ENCODE results near the gene EMC6. TPM values are rescaled to one million over a fixed set of nuclear protein-coding genes. Genes with fewer than 3 reads are reported as not detected.

Gene EMC6
- total and polyA plus RNA-seq, 2 of the 13 experiments (the other 11 are each of a cell fraction or from before 2014, with no cell fraction given): 45.1 to 47.7 TPM

- no peak for TF ChIP-seq ZNF691 (CRISPR knock-in tag; IDR thresholded peaks at IDR 0.05; ENCODE audit: borderline replicate concordance, low read depth)
- TF ChIP-seq ASH2L (IDR thresholded peaks at IDR 0.05; ENCODE audit: insufficient read length, low read depth, low read length): peak; percentile 20
- no peak for TF ChIP-seq KLF13 (CRISPR knock-in tag; IDR thresholded peaks at IDR 0.05)
- TF ChIP-seq ZNF253 (CRISPR knock-in tag; IDR thresholded peaks at IDR 0.05; ENCODE audit: borderline replicate concordance): no peak
- TF ChIP-seq CBFB (CRISPR knock-in tag; IDR thresholded peaks at IDR 0.05): no peak
- 0 out of 2 replicates have a peak, but pooled peaks have one; percentile 48 for TF ChIP-seq ZNF503 (CRISPR knock-in tag; IDR thresholded peaks at IDR 0.05)
- no peak for TF ChIP-seq ZNF530 (CRISPR knock-in tag; IDR thresholded peaks at IDR 0.05; ENCODE audit: low read depth)
- no peak for TF ChIP-seq ZNF512 (CRISPR knock-in tag; IDR thresholded peaks at IDR 0.05)
- no peak for TF ChIP-seq TBX3 (IDR thresholded peaks at IDR 0.05; ENCODE audit: borderline replicate concordance)
- TF ChIP-seq YEATS4 (CRISPR knock-in tag; IDR thresholded peaks at IDR 0.05; ENCODE audit: borderline replicate concordance): no peak
- TF ChIP-seq ATF6 (CRISPR knock-in tag; conservative IDR thresholded peaks at IDR 0.05): no peak
- TF ChIP-seq ZBTB8A (CRISPR knock-in tag; IDR thresholded peaks at IDR 0.05; ENCODE audit: borderline replicate concordance, low read depth): no peak
- TF ChIP-seq SAFB2 (CRISPR knock-in tag; IDR thresholded peaks at IDR 0.05; ENCODE audit: borderline replicate concordance, low read depth): no peak
- no peak for TF ChIP-seq ZNF768 (CRISPR knock-in tag; IDR thresholded peaks at IDR 0.05)
- TF ChIP-seq ZNF264 (CRISPR knock-in tag; IDR thresholded peaks at IDR 0.05): no peak
- TF ChIP-seq THAP11 (CRISPR knock-in tag; IDR thresholded peaks at IDR 0.05): no peak
- TF ChIP-seq KLF12 (CRISPR knock-in tag; IDR thresholded peaks at IDR 0.05; ENCODE audit: borderline replicate concordance): no peak; the same call in 1 of the 2 replicates
- no peak for TF ChIP-seq ZMAT3 (CRISPR knock-in tag; conservative IDR thresholded peaks at IDR 0.05)
- no peak for TF ChIP-seq HNRNPK (IDR thresholded peaks at IDR 0.05; ENCODE audit: low read depth, low read length, poor library complexity, severe bottlenecking)
These were observed 31.7 kb upstream of the EMC6 start (continued) for GRCh38 chr17:3636908-3637373.

Data from HepG2 (cell line).